IPS-18a (cell line): ENCODE results near the gene NFIC.
"Not testable (repeated sequence)": the region's sequence is repeated elsewhere in the genome, so short reads cannot be mapped to it uniquely, and the experiment has no call there.

Experiments used
- H3K27ac ChIP-seq: one replicate; pipeline ENCODE4 v1.5.1; 2013; ENCODE audit warnings: low read length
- H3K27me3 ChIP-seq: one replicate; pipeline ENCODE4 v1.6.1; 2013; ENCODE audit warnings: mild to moderate bottlenecking, low read length; ENCODE audit not compliant: control insufficient read depth, insufficient read depth
- H3K36me3 ChIP-seq: one replicate; pipeline ENCODE4 v1.6.1; 2013; ENCODE audit warnings: low read depth, low read length; ENCODE audit not compliant: control insufficient read depth
- H3K4me1 ChIP-seq: one replicate; pipeline ENCODE4 v1.6.1; 2013; ENCODE audit warnings: low read depth, low read length; ENCODE audit not compliant: control insufficient read depth
- H3K4me3 ChIP-seq: one replicate; pipeline ENCODE4 v1.5.1; 2013; ENCODE audit warnings: low read length
- H3K9ac ChIP-seq: one replicate; pipeline ENCODE4 v1.6.1; 2013; ENCODE audit warnings: mild to moderate bottlenecking, low read length, moderate library complexity
- H3K9me3 ChIP-seq: one replicate; pipeline ENCODE4 v1.6.1; 2013; ENCODE audit warnings: low read depth, low read length; ENCODE audit not compliant: control insufficient read depth

NFIC gene

GRCh38 chr19:3383121-3383722 lies 16.8 kb downstream of the NFIC start:
- H3K27me3 ChIP-seq = no peaks in the 10 kb centered on the region
- no peaks in the 10 kb centered on the region for H3K36me3 ChIP-seq
- no peak overlapping the region for H3K27ac ChIP-seq
- no peak overlapping the region for H3K9ac ChIP-seq
- H3K9me3 ChIP-seq = no peaks in the 10 kb centered on the region
- H3K4me1 ChIP-seq = no peaks in the 10 kb centered on the region
- H3K4me3 ChIP-seq = no peak overlapping the region

GRCh38 chr19:3386447-3387234 lies 20.3 kb downstream of the NFIC start:
- Histone ChIP-seq H3K36me3 (no peaks in the 10 kb centered on the region), H3K9ac (no peak overlapping the region), H3K4me3 (no peak overlapping the region), H3K27me3 (no peaks in the 10 kb centered on the region), H3K27ac (no peak overlapping the region), H3K4me1 (no peaks in the 10 kb centered on the region), H3K9me3 (no peaks in the 10 kb centered on the region)

GRCh38 chr19:3387645-3388589 lies 21.5 kb downstream of the NFIC start:
- no peaks in the 10 kb centered on the region for H3K36me3 ChIP-seq
- no peaks in the 10 kb centered on the region for H3K27me3 ChIP-seq
- no peak overlapping the region for H3K27ac ChIP-seq
- no peak overlapping the region for H3K4me3 ChIP-seq
- no peaks in the 10 kb centered on the region for H3K9me3 ChIP-seq
- no peaks in the 10 kb centered on the region for H3K4me1 ChIP-seq
- no peak overlapping the region for H3K9ac ChIP-seq

- Histone ChIP-seq H3K4me3 (no peak overlapping the region), H3K36me3 (no peaks in the 10 kb centered on the region), H3K4me1 (no peaks in the 10 kb centered on the region), H3K9me3 (no peaks in the 10 kb centered on the region), H3K9ac (no peak overlapping the region), H3K27me3 (no peaks in the 10 kb centered on the region), H3K27ac (no peak overlapping the region)
Measured at GRCh38 chr19:3389446-3389778, 23.0 kb downstream of the NFIC start.

GRCh38 chr19:3389876-3390371 lies 23.5 kb downstream of the NFIC start:
- Histone ChIP-seq H3K27ac (no peak overlapping the region), H3K4me1 (no peaks in the 10 kb centered on the region), H3K27me3 (no peaks in the 10 kb centered on the region), H3K36me3 (no peaks in the 10 kb centered on the region), H3K9ac (no peak overlapping the region), H3K9me3 (no peaks in the 10 kb centered on the region), H3K4me3 (no peak overlapping the region)

GRCh38 chr19:3391911-3392310 lies 25.5 kb downstream of the NFIC start:
- H3K27me3 ChIP-seq, H3K4me3 ChIP-seq, H3K27ac ChIP-seq, H3K9me3 ChIP-seq, H3K36me3 ChIP-seq, H3K9ac ChIP-seq, H3K4me1 ChIP-seq: not testable (repeated sequence)

GRCh38 chr19:3392480-3392879 lies 26.1 kb downstream of the NFIC start:
- Histone ChIP-seq H3K4me3 (no peak overlapping the region), H3K27ac (no peak overlapping the region), H3K36me3 (no peaks in the 10 kb centered on the region), H3K27me3 (no peaks in the 10 kb centered on the region), H3K4me1 (no peaks in the 10 kb centered on the region), H3K9me3 (no peaks in the 10 kb centered on the region), H3K9ac (no peak overlapping the region)

- H3K27me3 ChIP-seq = peaks cover 14% of the 10 kb centered on the region
- H3K27ac ChIP-seq = no peak overlapping the region
- no peak overlapping the region for H3K4me3 ChIP-seq
- no peak overlapping the region for H3K9ac ChIP-seq
- no peaks in the 10 kb centered on the region for H3K36me3 ChIP-seq
- no peaks in the 10 kb centered on the region for H3K9me3 ChIP-seq
- H3K4me1 ChIP-seq = no peaks in the 10 kb centered on the region
Measured at GRCh38 chr19:3396881-3397265, 30.5 kb downstream of the NFIC start.

GRCh38 chr19:3397266-3398022 lies 31.1 kb downstream of the NFIC start:
- H3K27me3 ChIP-seq = peaks cover 14% of the 10 kb centered on the region
- no peaks in the 10 kb centered on the region for H3K9me3 ChIP-seq
- H3K36me3 ChIP-seq = no peaks in the 10 kb centered on the region
- no peak overlapping the region for H3K9ac ChIP-seq
- no peak overlapping the region for H3K27ac ChIP-seq
- no peaks in the 10 kb centered on the region for H3K4me1 ChIP-seq
- no peak overlapping the region for H3K4me3 ChIP-seq

GRCh38 chr19:3398114-3398899 lies 31.9 kb downstream of the NFIC start:
- Histone ChIP-seq H3K4me1 (no peaks in the 10 kb centered on the region), H3K4me3 (no peak overlapping the region), H3K27me3 (peaks cover 14% of the 10 kb centered on the region), H3K9me3 (no peaks in the 10 kb centered on the region), H3K27ac (no peak overlapping the region), H3K36me3 (no peaks in the 10 kb centered on the region), H3K9ac (no peak overlapping the region)
